NB4 (cell line): ENCODE measurements around the gene RFTN1.

Experiments used
- MYC ChIP-seq: IDR thresholded peaks from 2 replicates; pipeline ENCODE4 v1.6.1; 2011; ENCODE audit warnings: low read depth, low read length
- POLR2A ChIP-seq: IDR thresholded peaks from 2 replicates; pipeline ENCODE4 v1.6.1; 2011; ENCODE audit warnings: mild to moderate bottlenecking; ENCODE audit not compliant: insufficient read length; ENCODE audit errors: extremely low read depth
- TF ChIP-seq, protein P1 (sequence below): IDR thresholded peaks from one replicate; pipeline ENCODE4 v1.5.1; 2012; ENCODE audit warnings: low read depth, low read length
- TF ChIP-seq, protein P2 (sequence below): IDR thresholded peaks from 2 replicates; pipeline ENCODE4 v1.6.1; 2011; ENCODE audit warnings: low read depth, low read length

DNA sequence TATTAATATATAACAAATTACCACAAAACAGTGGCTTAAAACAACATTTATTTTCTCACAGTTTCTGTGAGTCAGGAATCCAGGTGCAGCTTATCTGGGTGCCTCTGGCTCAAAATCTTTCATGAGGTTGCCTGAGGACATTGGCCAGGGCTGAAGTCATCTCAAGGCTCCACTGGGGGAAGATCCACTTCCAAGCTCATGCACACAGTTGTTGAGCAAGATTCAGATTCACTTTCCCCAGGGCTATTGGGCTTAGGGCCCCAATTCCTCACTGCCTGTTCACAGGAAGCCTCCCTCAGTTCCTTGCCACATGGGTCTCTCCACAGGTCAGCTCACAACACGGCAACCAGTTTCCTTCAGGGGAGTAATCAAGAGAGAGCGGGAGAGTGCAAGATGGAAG is 35.0 kb downstream of the RFTN1 start:
- TF ChIP-seq, protein P1, sequence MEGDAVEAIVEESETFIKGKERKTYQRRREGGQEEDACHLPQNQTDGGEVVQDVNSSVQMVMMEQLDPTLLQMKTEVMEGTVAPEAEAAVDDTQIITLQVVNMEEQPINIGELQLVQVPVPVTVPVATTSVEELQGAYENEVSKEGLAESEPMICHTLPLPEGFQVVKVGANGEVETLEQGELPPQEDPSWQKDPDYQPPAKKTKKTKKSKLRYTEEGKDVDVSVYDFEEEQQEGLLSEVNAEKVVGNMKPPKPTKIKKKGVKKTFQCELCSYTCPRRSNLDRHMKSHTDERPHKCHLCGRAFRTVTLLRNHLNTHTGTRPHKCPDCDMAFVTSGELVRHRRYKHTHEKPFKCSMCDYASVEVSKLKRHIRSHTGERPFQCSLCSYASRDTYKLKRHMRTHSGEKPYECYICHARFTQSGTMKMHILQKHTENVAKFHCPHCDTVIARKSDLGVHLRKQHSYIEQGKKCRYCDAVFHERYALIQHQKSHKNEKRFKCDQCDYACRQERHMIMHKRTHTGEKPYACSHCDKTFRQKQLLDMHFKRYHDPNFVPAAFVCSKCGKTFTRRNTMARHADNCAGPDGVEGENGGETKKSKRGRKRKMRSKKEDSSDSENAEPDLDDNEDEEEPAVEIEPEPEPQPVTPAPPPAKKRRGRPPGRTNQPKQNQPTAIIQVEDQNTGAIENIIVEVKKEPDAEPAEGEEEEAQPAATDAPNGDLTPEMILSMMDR = no peak
- no peak for TF ChIP-seq POLR2A
- no peak for TF ChIP-seq MYC
- TF ChIP-seq, protein P2, sequence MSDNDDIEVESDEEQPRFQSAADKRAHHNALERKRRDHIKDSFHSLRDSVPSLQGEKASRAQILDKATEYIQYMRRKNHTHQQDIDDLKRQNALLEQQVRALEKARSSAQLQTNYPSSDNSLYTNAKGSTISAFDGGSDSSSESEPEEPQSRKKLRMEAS = no peak
